PFSK-1 (cell line): ENCODE data around the gene CHID1. TPM values are rescaled to one million over a fixed set of nuclear protein-coding genes. Genes with fewer than 3 reads are reported as not detected.
A peak's percentile ranks its signal among the peaks of the same experiment; 100 is the strongest.

Source experiments
- FOXP2 ChIP-seq: optimal IDR thresholded peaks from 2 replicates; pipeline ENCODE3; 2011; ENCODE audit warnings: borderline replicate concordance, control low read depth, inconsistent platforms; ENCODE audit not compliant: insufficient read depth; ENCODE audit errors: extremely low read length, extremely low read depth
- POLR2AphosphoS5 ChIP-seq: IDR thresholded peaks from 2 replicates; pipeline ENCODE4 v1.6.1; 2012; ENCODE audit warnings: low read depth, mild to moderate bottlenecking, control low read depth, low read length, moderate library complexity
- SIN3A ChIP-seq: IDR thresholded peaks from 2 replicates; pipeline ENCODE4 v1.6.1; 2012; ENCODE audit warnings: mild to moderate bottlenecking, low read length, moderate library complexity, borderline replicate concordance; ENCODE audit not compliant: insufficient read depth
- TAF1 ChIP-seq: IDR thresholded peaks from 2 replicates; pipeline ENCODE4 v1.6.1; 2012; ENCODE audit warnings: low read length, control low read depth, borderline replicate concordance; ENCODE audit not compliant: insufficient read depth
- polyA plus RNA-seq: library from polyadenylated mRNA; unstranded; fragments of >200 nt; gene quantifications from one replicate; pipeline ENCODE4 v1.2.1, GENCODE V29; 2012; ENCODE audit warnings: low read depth, missing spikeins; ENCODE audit not compliant: insufficient read length
- TF ChIP-seq, protein P1 (sequence below), 2 experiments: IDR thresholded peaks; 2 replicates each; pipeline versions ENCODE4 v1.6.1 to v1.8.0; 2011 to 2012; ENCODE audit warnings: low read depth in 2 of 2, low read length in 2 of 2, control low read depth in 1 of 2, inconsistent platforms in 1 of 2, mild to moderate bottlenecking in 1 of 2, moderate library complexity in 1 of 2; ENCODE audit not compliant: insufficient read depth in 1 of 2

CHID1 gene
- 107 TPM for polyA plus RNA-seq

DNA sequence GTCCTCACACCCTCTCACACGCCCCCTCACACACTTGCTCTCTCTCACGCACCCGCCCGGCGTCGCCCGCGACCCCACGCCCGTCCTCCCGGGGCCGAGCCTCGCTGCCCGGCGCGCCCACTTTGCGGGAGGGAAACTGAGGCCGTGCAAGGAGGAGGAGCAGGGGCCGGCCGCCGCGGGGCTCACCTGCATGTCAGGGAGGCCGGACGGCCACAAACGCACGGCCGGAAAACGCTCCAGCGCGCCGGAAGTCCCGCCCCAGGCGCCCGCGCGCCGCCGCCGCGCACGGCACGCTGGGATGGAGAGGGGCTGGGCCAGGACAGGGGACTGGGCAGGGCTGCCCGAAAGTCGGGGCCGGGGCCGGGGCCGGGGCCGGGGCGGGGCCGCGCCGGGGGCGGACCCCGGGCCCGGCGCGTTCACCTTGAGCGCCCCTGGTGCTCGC lies at the start of gene CHID1:
TSS of gene CHID1 (minus strand) at position 222 of the 442 bp plus-strand sequence. CDS start 5,994 bp downstream, outside the sequence.
- TF ChIP-seq, protein P1, sequence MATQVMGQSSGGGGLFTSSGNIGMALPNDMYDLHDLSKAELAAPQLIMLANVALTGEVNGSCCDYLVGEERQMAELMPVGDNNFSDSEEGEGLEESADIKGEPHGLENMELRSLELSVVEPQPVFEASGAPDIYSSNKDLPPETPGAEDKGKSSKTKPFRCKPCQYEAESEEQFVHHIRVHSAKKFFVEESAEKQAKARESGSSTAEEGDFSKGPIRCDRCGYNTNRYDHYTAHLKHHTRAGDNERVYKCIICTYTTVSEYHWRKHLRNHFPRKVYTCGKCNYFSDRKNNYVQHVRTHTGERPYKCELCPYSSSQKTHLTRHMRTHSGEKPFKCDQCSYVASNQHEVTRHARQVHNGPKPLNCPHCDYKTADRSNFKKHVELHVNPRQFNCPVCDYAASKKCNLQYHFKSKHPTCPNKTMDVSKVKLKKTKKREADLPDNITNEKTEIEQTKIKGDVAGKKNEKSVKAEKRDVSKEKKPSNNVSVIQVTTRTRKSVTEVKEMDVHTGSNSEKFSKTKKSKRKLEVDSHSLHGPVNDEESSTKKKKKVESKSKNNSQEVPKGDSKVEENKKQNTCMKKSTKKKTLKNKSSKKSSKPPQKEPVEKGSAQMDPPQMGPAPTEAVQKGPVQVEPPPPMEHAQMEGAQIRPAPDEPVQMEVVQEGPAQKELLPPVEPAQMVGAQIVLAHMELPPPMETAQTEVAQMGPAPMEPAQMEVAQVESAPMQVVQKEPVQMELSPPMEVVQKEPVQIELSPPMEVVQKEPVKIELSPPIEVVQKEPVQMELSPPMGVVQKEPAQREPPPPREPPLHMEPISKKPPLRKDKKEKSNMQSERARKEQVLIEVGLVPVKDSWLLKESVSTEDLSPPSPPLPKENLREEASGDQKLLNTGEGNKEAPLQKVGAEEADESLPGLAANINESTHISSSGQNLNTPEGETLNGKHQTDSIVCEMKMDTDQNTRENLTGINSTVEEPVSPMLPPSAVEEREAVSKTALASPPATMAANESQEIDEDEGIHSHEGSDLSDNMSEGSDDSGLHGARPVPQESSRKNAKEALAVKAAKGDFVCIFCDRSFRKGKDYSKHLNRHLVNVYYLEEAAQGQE (IDR thresholded peaks at IDR 0.05; ENCODE audit: insufficient read depth in 1 of 2, low read depth in 2 of 2, low read length in 2 of 2), result no peak
- TF ChIP-seq POLR2AphosphoS5 (peak; percentile 86), TAF1 (no peak), FOXP2 (peak; percentile 50)

DNA sequence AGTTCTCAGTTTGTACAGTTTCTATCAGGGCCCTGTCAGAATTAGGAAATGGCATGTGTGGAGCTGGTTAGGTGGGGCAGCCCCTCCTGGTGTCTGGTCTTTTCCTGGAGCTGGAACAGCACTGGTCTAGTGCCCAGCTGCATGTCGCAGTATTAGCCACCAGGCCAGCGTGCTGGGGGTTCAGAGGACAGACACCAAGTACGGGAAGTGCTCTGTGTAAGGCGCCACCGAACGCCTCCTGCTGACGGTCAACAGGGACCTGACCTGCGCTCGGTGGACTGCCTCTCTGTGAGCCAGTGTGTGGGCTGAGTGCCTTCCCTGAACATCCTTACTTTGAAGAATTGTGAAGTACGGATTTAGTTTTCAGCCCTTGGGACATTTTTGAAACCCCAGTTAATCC lies 49.0 kb upstream of the CHID1 start:
- TF ChIP-seq SIN3A, result no peak
- TF ChIP-seq, protein P1 (IDR thresholded peaks at IDR 0.05; ENCODE audit: insufficient read depth in 1 of 2, low read depth in 2 of 2, low read length in 2 of 2), result no peak
- no peak for TF ChIP-seq TAF1
- TF ChIP-seq FOXP2, result no peak
- TF ChIP-seq POLR2AphosphoS5, result no peak

DNA sequence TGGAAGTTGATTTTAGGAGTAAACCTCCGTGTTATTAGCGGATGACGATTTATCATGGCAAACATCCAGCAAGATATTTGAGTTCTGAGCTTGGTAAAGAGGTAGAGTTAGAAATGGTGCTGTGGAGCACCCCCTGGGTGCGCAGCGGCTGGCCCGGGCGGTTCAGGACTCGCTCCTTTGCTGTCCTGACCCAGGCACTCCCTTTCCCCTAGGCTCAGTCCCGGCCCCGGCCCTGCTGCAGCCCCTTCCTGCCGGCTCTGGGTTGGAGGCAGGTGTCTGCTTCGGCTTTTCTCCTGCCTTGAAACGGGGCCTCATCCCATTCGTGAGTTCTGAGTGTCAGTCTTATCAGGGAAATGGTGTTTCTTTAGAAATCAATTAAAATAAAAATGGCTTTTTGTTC lies 48.4 kb upstream of the CHID1 start:
- TF ChIP-seq TAF1 (no peak), POLR2AphosphoS5 (no peak), SIN3A (no peak), FOXP2 (no peak)
- TF ChIP-seq, protein P1 (IDR thresholded peaks at IDR 0.05; ENCODE audit: insufficient read depth in 1 of 2, low read depth in 2 of 2, low read length in 2 of 2), result no peak

DNA sequence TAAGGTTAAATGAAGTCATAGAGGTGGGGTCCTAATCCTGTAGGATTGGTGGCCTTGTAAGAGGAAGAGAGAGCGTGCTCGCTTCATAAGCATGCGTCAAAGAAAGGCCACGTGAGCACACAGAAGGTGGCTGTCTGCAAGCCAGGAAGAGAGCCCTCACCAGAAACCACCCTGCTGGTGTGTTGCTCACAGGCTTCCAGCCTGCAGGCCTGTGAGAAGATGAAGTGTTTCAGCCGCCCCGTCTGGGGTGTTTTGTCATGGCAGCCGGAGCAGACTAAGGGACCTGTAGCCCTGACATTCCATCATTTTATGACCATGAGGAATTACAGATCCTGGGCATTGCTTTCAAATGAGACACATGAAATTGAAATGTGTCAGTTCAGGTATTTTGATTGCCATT lies 47.5 kb upstream of the CHID1 start:
- TF ChIP-seq FOXP2 (no peak), SIN3A (no peak), POLR2AphosphoS5 (no peak), TAF1 (no peak)
- TF ChIP-seq, protein P1 (IDR thresholded peaks at IDR 0.05; ENCODE audit: insufficient read depth in 1 of 2, low read depth in 2 of 2, low read length in 2 of 2), result no peak
